OCI-LY1 (cell line): ENCODE data around the gene CDKN1C.

Source experiments
- CTCF ChIP-seq: fragments of 200-600 bp; sonication (generic), shearing (Covaris generic); IDR thresholded peaks from 2 replicates; pipeline ENCODE4 v1.5.1; 2017; ENCODE audit warnings: mild to moderate bottlenecking, antibody characterized with exemption, low read length, moderate library complexity, mixed read lengths
- EZH2 ChIP-seq: fragments of 200-600 bp; sonication (generic), shearing (Covaris generic); IDR thresholded peaks from 2 replicates; pipeline ENCODE4 v1.8.0; 2017; ENCODE audit warnings: borderline replicate concordance, mixed run types, mild to moderate bottlenecking, antibody characterized with exemption, low read length, moderate library complexity, mixed read lengths

GRCh38 chr11:2887515-2888195 lies 2.1 kb upstream of the CDKN1C start:
- TF ChIP-seq CTCF = no peak
- no peak for TF ChIP-seq EZH2
